Measurements from ENCODE around the gene LSMEM2. TPM values are rescaled to one million over a fixed set of nuclear protein-coding genes. Genes with fewer than 3 reads are reported as not detected.

LSMEM2 gene
- total and polyA plus RNA-seq, 12 donors = 1.9 to 45.2 (median 31.7) TPM

GRCh38 chr3:50274371-50275104 is 4.3 kb upstream of the LSMEM2 start:
- no peak overlapping the region for H3K27ac ChIP-seq

GRCh38 chr3:50275141-50275995 is 3.5 kb upstream of the LSMEM2 start:
- H3K4me1 ChIP-seq = peaks cover 6 to 59% (median 36%) of the 10 kb centered on the region in 9 donors
- H3K36me3 ChIP-seq = peaks cover 0 to 8% (median 0%) of the 10 kb centered on the region in 9 donors
- DNase-seq (peak in 1 of 2 donors; percentile 17), ATAC-seq (no peak)
- H3K9me3 ChIP-seq = no peaks in the 10 kb centered on the region
- intact Hi-C loops (cut with DNase I) = loop anchor here in 4 of 10 donors (2.0 to 10.0 kb wide), 3 partner anchors 49 to 151 kb away; no protein-coding TSS in a partner anchor
- H3K27ac ChIP-seq = no peak overlapping the region
- peaks cover 0 to 47% (median 10%) of the 10 kb centered on the region in 7 donors for H3K27me3 ChIP-seq
- WGBS, 2 donors = 33 to 43% methylated on average over 64 to 65 of the region's 65 CpGs
- TF ChIP-seq, protein P1, sequence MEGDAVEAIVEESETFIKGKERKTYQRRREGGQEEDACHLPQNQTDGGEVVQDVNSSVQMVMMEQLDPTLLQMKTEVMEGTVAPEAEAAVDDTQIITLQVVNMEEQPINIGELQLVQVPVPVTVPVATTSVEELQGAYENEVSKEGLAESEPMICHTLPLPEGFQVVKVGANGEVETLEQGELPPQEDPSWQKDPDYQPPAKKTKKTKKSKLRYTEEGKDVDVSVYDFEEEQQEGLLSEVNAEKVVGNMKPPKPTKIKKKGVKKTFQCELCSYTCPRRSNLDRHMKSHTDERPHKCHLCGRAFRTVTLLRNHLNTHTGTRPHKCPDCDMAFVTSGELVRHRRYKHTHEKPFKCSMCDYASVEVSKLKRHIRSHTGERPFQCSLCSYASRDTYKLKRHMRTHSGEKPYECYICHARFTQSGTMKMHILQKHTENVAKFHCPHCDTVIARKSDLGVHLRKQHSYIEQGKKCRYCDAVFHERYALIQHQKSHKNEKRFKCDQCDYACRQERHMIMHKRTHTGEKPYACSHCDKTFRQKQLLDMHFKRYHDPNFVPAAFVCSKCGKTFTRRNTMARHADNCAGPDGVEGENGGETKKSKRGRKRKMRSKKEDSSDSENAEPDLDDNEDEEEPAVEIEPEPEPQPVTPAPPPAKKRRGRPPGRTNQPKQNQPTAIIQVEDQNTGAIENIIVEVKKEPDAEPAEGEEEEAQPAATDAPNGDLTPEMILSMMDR (IDR thresholded peaks at IDR 0.05) = no peak
- no peak overlapping the region for H3K4me3 ChIP-seq

More at GRCh38 chr3:50274371-50275104, 4.3 kb upstream of the LSMEM2 start:
- peak in 1 of 2 donors; percentile 65 for DNase-seq
- H3K27me3 ChIP-seq = peaks cover 0 to 47% (median 10%) of the 10 kb centered on the region in 7 donors
- TF ChIP-seq, protein P1 (IDR thresholded peaks at IDR 0.05) = peak; percentile 59 to 80 (median 73)
- peaks cover 0 to 8% (median 0%) of the 10 kb centered on the region in 9 donors for H3K36me3 ChIP-seq
- no peak overlapping the region for H3K4me3 ChIP-seq
- no peaks in the 10 kb centered on the region for H3K9me3 ChIP-seq
- peaks cover 6 to 58% (median 36%) of the 10 kb centered on the region in 9 donors for H3K4me1 ChIP-seq
- WGBS, 2 donors = 26 to 32% methylated on average over 26 of the region's 26 CpGs
- peak in 4 of 8 donors; percentile 6 to 32 (median 24) for ATAC-seq
- intact Hi-C loops (cut with DNase I) = loop anchor here in 7 of 10 donors (2.0 to 10.0 kb wide), 7 partner anchors 47 to 152 kb away; partner anchors contain the start of genes GNAT1 (in 1 of the 7) and HYAL2 (in 1 of the 7)

DNA sequence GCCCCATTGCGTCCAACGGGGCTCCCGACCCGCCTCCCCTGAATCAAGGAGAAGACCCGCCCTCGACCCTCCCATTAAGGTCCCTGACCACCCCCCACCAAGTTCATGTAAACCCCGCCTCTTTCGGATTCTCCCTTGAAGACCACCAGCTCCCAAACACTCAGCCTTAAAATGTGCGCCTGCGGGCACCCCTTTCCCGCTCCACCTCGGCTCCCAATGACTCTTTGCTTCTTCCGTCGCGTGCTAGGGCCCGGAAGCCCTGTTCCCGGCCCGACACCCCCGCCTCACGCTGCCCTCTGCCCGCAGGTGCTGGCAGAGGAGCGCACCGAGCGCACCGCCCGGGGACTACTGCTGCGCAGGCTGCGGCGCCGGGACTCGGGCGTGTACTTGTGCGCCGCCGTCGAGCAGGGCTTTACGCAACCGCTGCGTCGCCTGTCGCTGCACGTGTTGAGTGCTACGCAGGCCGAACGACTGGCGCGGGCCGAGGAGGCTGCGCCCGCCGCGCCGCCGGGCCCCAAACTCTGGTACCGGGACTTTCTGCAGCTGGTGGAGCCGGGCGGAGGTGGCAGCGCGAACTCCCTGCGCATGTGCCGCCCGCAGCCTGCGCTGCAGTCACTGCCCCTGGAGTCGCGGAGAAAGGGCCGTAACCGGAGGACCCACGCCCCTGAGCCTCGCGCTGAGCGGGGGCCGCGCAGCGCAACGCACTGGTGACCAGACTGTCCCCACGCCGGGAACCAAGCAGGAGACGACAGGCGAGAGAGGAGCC is 2.7 kb upstream of the LSMEM2 start:
- Histone ChIP-seq H3K4me3 (no peak overlapping the region), H3K27ac (no peak overlapping the region), H3K36me3 (peaks cover 0 to 8% (median 0%) of the 10 kb centered on the region in 9 donors), H3K4me1 (peaks cover 6 to 64% (median 36%) of the 10 kb centered on the region in 9 donors), H3K9me3 (no peaks in the 10 kb centered on the region), H3K27me3 (peaks cover 0 to 47% (median 10%) of the 10 kb centered on the region in 7 donors)
- ATAC-seq (no peak), DNase-seq (no peak)
- intact Hi-C loops (cut with DNase I) = loop anchor here in 4 of 10 donors (2.0 to 10.0 kb wide), 3 partner anchors 49 to 151 kb away; no protein-coding TSS in a partner anchor
- TF ChIP-seq, protein P1 (IDR thresholded peaks at IDR 0.05) = no peak
- 48 to 54% methylated on average over 77 to 79 of the region's 79 CpGs for WGBS, 2 donors

All from heart right ventricle (tissue), 16 donors.